Naive thymus-derived CD4-positive, alpha-beta T cell (primary cell): Measurements from ENCODE around the gene SAMM50. TPM values are rescaled to one million over a fixed set of nuclear protein-coding genes. Genes with fewer than 3 reads are reported as not detected.

ENCODE experiments used
- ATAC-seq: fragments of 150-1000 bp; cut with Tn5 transposase; 2 replicates; pipeline ENCODE4 v1.10.0; 2021; ENCODE audit warnings: mild to moderate bottlenecking, moderate library complexity
- CTCF ChIA-PET: fragments of 350-600 bp; sonication (Branson Sonifier 250); formaldehyde crosslinking; loops from one replicate; lab custom pipeline; 2021; ENCODE audit warnings: antibody characterized with exemption; lab: Charles Lee
- POLR2A ChIA-PET: fragments of 350-600 bp; sonication (Branson Sonifier 250); formaldehyde crosslinking; loops from one replicate; lab custom pipeline; 2021; ENCODE audit warnings: antibody characterized with exemption, inconsistent platforms; lab: Charles Lee
- DNase-seq, 9 donors: peaks; one replicate each; pipeline versions ENCODE4 v3.0.0 to v3.0.0-alpha.2; 2020 to 2022; ENCODE audit warnings: mixed read lengths in 1 of 9
- H3K27ac ChIP-seq: one replicate; pipeline ENCODE4 v1.7.0; 2013; ENCODE audit warnings: mild to moderate bottlenecking, low read depth, low read length, moderate library complexity
- H3K27me3 ChIP-seq, 2 donors: one replicate each; pipeline ENCODE4 v1.7.0; 2013; ENCODE audit warnings: low read length in 2 of 2, mild to moderate bottlenecking in 2 of 2, moderate library complexity in 2 of 2; ENCODE audit not compliant: control insufficient read depth in 2 of 2, insufficient read depth in 2 of 2
- H3K36me3 ChIP-seq, 3 experiments: 1 replicate in 2 of 3; 2 replicates in 1 of 3; pipeline ENCODE4 v1.7.0; 2013; ENCODE audit warnings: low read length in 3 of 3, mild to moderate bottlenecking in 3 of 3, moderate library complexity in 1 of 3; ENCODE audit not compliant: insufficient read depth in 3 of 3, control insufficient read depth in 2 of 3
- H3K4me1 ChIP-seq, 2 donors: one replicate each; pipeline ENCODE4 v1.7.0; 2013; ENCODE audit warnings: low read length in 2 of 2, mild to moderate bottlenecking in 2 of 2, moderate library complexity in 1 of 2; ENCODE audit not compliant: control insufficient read depth in 2 of 2, insufficient read depth in 2 of 2
- H3K4me3 ChIP-seq: 2 replicates; pipeline ENCODE4 v1.7.0; 2013; ENCODE audit warnings: mild to moderate bottlenecking, low read length
- H3K9me3 ChIP-seq, 3 experiments: 1 replicate in 2 of 3; 2 replicates in 1 of 3; pipeline ENCODE4 v1.7.0; 2013; ENCODE audit warnings: low read length in 3 of 3; ENCODE audit not compliant: control insufficient read depth in 2 of 3
- H3K27ac Mint-ChIP-seq, 9 donors: one replicate each; pipeline ENCODE4 v1.8.0; 2020 to 2022; ENCODE audit warnings: mixed read lengths in 9 of 9, mild to moderate bottlenecking in 8 of 9, moderate library complexity in 5 of 9, inconsistent platforms in 2 of 9
- H3K27me3 Mint-ChIP-seq, 5 donors: one replicate each; pipeline ENCODE4 v1.8.0; 2021 to 2022; ENCODE audit warnings: mixed read lengths in 5 of 5, mild to moderate bottlenecking in 1 of 5
- H3K36me3 Mint-ChIP-seq, 5 donors: one replicate each; pipeline ENCODE4 v1.8.0; 2020 to 2022; ENCODE audit warnings: mixed read lengths in 5 of 5, mild to moderate bottlenecking in 3 of 5, inconsistent platforms in 1 of 5
- H3K4me1 Mint-ChIP-seq, 7 donors: one replicate each; pipeline ENCODE4 v1.8.0; 2020 to 2022; ENCODE audit warnings: mixed read lengths in 7 of 7, mild to moderate bottlenecking in 3 of 7, inconsistent platforms in 1 of 7
- H3K4me3 Mint-ChIP-seq, 10 donors: one replicate each; pipeline ENCODE4 v1.8.0; 2020 to 2022; ENCODE audit warnings: mild to moderate bottlenecking in 10 of 10, mixed read lengths in 10 of 10, moderate library complexity in 6 of 10, inconsistent platforms in 2 of 10
- H3K9me3 Mint-ChIP-seq, 11 donors: one replicate each; pipeline ENCODE4 v1.8.0; 2020 to 2022; ENCODE audit warnings: mixed read lengths in 11 of 11, mild to moderate bottlenecking in 4 of 11, inconsistent platforms in 1 of 11, moderate library complexity in 1 of 11
- intact Hi-C, 2 donors: fragments of 100-400 bp; cut with micrococcal nuclease; formaldehyde crosslinking; loops; one replicate each; pipeline ENCODE4 v1.15.1; 2023
- polyA plus RNA-seq, 2 donors: library from polyadenylated mRNA; unstranded; fragments of 300-500 nt; fragmentation: Illumina TruSeq; gene quantifications; one replicate each; pipeline ENCODE4 v1.2.3, GENCODE V29; 2021
- total RNA-seq, 6 experiments: library from RNA in 5 of 6; stranded (reverse) in 5 of 6; gene quantifications; 1 replicate in 5 of 6; 2 replicates in 1 of 6; pipeline ENCODE4 v1.2.3 and lab custom pipeline; 2021 to 2026

SAMM50 gene
- total and polyA plus RNA-seq, 7 experiments from 2014 or later: 25.9 to 62.3 (median 36.2) TPM

DNA sequence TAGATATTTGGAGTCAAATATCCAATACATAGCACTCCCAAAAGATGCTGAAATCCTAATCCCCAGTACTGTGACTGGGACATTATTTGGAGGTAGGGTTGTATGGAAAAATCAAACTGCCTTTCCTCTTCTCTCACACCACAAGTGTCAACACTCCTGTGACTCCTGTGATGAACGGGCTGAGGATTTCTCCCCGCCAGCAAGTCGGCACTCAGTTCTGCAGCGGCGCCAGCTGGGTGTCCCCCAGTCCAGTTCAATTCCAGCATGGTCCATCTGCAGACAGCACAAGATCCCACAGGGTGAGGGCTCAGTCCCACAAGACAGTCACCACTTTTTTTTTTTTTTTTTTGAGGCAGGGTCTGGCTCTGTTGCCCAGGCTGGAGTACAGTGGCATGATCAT is 64.6 kb downstream of the SAMM50 start:
- no peak overlapping the region for H3K27ac ChIP-seq
- H3K4me1 Mint-ChIP-seq: peaks cover 0 to 12% (median 3%) of the 10 kb centered on the region in 7 donors
- H3K27me3 ChIP-seq: no peaks in the 10 kb centered on the region
- DNase-seq: no peak
- no peak overlapping the region for H3K4me3 Mint-ChIP-seq
- H3K4me3 ChIP-seq: no peak overlapping the region
- peaks cover 0 to 1% (median under 1%) of the 10 kb centered on the region in 5 donors for H3K27me3 Mint-ChIP-seq
- peaks cover 0 to 4% (median 0%) of the 10 kb centered on the region in 5 donors for H3K36me3 Mint-ChIP-seq
- intact Hi-C loops: no loop called here
- ChIA-PET CTCF (no interaction called here), POLR2A (no interaction called here)
- no peak overlapping the region for H3K27ac Mint-ChIP-seq
- H3K4me1 ChIP-seq: peaks cover 0 to 3% of the 10 kb centered on the region in 2 donors
- ATAC-seq: no peak
- no peaks in the 10 kb centered on the region for H3K9me3 ChIP-seq
- no peaks in the 10 kb centered on the region for H3K36me3 ChIP-seq
- H3K9me3 Mint-ChIP-seq: no peaks in the 10 kb centered on the region

DNA sequence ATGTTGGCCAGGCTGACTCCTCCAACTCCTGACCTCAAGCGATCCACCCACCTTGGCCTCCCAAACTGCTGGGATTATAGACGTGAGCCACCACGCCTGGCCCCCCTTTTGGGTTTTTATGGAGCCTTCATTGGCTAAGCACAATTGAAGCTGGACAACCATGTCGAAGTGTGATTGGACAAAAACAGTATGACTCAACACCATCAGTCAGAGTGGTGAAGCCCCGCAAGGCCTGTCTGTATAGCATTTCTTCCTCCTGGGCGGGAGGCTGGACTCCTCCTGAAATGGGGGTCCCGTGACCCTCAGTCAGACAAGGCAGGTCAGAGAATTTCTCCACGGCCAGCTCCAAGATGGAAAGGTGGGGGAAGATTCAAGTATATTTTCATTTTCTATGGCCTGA is 65.7 kb downstream of the SAMM50 start:
- peak overlapping the region in 1 of 9 donors; percentile 42 for H3K27ac Mint-ChIP-seq
- ChIA-PET CTCF (no interaction called here), POLR2A (no interaction called here)
- peaks cover 0 to 4% (median 0%) of the 10 kb centered on the region in 5 donors for H3K36me3 Mint-ChIP-seq
- no peaks in the 10 kb centered on the region for H3K9me3 Mint-ChIP-seq
- H3K9me3 ChIP-seq: no peaks in the 10 kb centered on the region
- no peak overlapping the region for H3K27ac ChIP-seq
- intact Hi-C loops: no loop called here
- no peak overlapping the region for H3K4me3 ChIP-seq
- H3K27me3 ChIP-seq: no peaks in the 10 kb centered on the region
- DNase-seq: no peak
- no peak overlapping the region for H3K4me3 Mint-ChIP-seq
- peaks cover 0 to 12% of the 10 kb centered on the region in 2 donors for H3K4me1 ChIP-seq
- H3K4me1 Mint-ChIP-seq: peaks cover 6 to 23% (median 12%) of the 10 kb centered on the region in 7 donors
- H3K27me3 Mint-ChIP-seq: peaks cover 0 to 13% (median 11%) of the 10 kb centered on the region in 5 donors
- ATAC-seq: no peak
- H3K36me3 ChIP-seq: no peaks in the 10 kb centered on the region

DNA sequence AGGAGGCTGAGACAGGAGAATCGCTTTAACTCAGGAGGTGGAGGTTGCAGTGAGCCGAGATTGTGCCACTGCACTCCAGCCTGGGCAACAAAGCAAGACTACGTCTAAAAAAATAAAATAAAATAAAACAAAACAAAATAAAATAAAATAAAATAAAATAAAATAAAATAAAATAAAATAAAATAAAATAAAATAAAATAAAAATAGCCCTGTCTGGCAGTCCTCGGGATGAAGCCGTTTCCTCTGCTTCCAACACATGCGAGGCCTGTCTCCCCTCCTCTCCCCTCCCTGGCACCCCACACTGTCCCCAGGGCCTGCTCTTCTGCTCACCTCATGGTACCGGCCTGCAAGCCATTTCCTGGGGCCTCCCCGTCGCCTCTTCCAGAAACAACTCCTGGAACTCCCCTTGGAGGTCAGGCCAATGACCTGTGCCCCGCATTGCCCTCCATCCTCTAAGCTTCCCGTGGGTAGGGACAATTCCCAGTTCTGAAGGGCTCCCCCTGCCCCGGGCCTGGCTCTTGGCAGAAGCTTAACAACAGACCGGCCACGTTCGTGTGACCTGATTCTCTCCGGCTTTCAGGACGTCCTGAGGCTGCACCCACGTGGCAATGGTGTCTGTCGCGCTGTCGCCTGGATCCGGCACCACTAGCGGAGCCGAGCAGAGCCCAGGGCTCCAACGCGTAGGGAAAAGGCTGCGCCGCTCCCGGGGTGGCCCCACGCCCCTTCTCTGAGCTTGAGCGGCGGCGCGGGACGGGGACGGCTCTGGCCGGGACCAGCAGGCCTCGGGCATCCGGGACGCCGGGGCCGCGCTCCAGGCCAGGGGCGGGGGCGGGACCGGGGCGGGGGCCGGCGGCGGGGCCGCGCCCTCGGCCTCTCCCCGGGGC is 68.4 kb downstream of the SAMM50 start:
- Mint-ChIP-seq H3K9me3 (no peaks in the 10 kb centered on the region), H3K27me3 (peaks cover 0 to 30% (median 27%) of the 10 kb centered on the region in 5 donors), H3K4me3 (peak overlapping the region in 7 of 10 donors; percentile 32 to 89 (median 65)), H3K36me3 (peaks cover 0 to 8% (median 0%) of the 10 kb centered on the region in 5 donors), H3K27ac (peak overlapping the region in 1 of 9 donors; percentile 91), H3K4me1 (peaks cover 19 to 47% (median 26%) of the 10 kb centered on the region in 7 donors)
- DNase-seq: peak in 2 of 9 donors; percentile 22 to 75
- peak; percentile 28 for ATAC-seq
- ChIA-PET CTCF (no interaction called here), POLR2A (no interaction called here)
- Histone ChIP-seq H3K9me3 (no peaks in the 10 kb centered on the region), H3K4me1 (peaks cover 5 to 24% of the 10 kb centered on the region in 2 donors), H3K4me3 (peak overlapping the region; percentile 37), H3K27ac (no peak overlapping the region), H3K27me3 (no peaks in the 10 kb centered on the region), H3K36me3 (no peaks in the 10 kb centered on the region)
- intact Hi-C loops: loop anchor here in 1 of 2 donors (1.0 kb wide), 1 partner anchor 68 kb away; the partner anchor contains the start of gene SAMM50

DNA sequence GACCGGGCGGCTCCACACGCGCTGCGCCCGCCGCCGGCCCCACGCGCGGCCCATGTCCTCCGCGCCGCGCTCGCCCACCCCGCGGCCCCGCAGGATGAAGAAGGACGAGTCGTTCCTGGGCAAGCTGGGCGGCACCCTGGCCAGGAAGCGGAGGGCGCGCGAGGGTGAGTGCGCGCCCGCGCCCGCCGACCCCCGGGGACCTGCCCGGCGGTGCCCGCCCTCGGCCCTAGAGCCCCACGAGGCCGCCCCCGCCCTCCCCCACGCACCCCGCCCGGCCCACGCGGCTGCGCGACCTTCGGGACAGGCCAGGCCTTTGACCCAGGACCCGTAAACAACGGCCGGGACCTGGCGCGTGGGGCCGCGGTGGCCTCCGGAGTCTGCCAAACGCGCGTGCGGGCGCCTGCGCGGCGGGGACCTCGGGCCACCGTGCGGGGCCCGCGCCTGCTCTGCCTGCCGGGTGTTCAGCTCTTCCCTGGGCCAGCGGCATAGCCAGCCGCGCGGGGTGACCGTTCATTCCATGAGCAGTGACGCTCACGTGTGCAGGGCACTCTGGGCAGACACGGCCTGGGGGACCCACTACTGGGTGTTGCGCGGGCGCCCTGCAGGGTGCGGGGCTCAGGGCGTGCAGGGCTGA is 69.2 kb downstream of the SAMM50 start, which contains the start of gene PARVB:
PARVB (plus strand) TSS at position 15 of the 634 bp plus-strand sequence; CDS start at position 53, 38 bp downstream.
- Histone ChIP-seq H3K27ac (peak within 1 kb of the TSS; percentile 2), H3K27me3 (no peaks in the 10 kb centered on the region), H3K36me3 (no peaks in the 10 kb centered on the region), H3K9me3 (no peaks in the 10 kb centered on the region), H3K4me1 (peaks cover 5 to 24% of the 10 kb centered on the region in 2 donors), H3K4me3 (peak within 1 kb of the TSS; percentile 37)
- POLR2A ChIA-PET: no interaction called here
- Mint-ChIP-seq H3K36me3 (peaks cover 0 to 8% (median 0%) of the 10 kb centered on the region in 5 donors), H3K27me3 (peaks cover 0 to 32% (median 27%) of the 10 kb centered on the region in 5 donors), H3K9me3 (no peaks in the 10 kb centered on the region), H3K4me1 (peaks cover 19 to 51% (median 26%) of the 10 kb centered on the region in 7 donors), H3K27ac (peak within 1 kb of the TSS in 1 of 9 donors; percentile 97), H3K4me3 (peak within 1 kb of the TSS; percentile 32 to 89 (median 71))
- ATAC-seq (no peak), DNase-seq (peak in 2 of 9 donors; percentile 19 to 52)
- CTCF ChIA-PET: no interaction called here
- intact Hi-C loops: loop anchor here in 1 of 2 donors (1.0 kb wide), 1 partner anchor 69 kb away; the partner anchor contains the start of gene SAMM50

DNA sequence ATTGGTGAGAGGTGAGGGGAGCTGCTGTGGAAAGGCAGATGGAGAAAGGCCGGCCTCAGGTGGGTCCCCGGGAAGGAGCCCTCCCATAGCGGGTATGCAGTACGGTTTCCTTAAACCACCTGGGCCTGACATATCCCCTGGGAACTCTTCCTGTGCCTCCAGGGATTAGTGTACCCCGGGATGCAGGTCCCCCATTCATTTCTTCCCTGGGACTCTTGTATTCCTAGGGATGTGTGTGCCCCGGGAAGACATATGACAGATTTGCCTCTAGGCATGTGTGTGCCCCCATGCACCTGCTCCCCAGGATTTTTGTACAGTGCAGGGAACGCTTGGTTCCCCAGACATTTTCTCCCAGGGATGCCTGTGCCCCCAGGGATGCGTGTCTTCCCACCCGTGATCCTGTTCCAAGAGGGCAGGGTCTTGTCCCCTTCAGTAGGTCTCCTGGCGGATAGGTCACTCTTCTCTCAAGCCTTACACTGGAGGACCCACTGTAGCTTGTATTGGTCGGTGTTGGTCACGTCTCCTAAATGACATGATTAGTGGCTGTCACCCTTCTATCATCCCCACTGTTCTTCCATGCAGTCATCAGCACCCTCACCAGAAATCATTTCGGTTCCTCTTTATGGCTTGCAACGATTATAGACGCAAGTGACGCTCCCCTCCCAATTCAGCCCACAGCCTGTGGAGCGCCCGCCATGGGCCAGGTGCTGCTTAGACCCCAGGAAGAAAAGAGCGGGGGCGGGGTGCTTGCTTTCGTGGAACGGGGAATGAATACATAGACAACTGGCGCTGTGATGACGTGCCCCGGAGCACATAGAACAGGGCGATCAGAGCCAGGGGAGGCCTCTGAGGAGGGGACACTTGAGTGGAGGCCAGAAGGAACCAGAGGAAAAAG is 70.2 kb downstream of the SAMM50 start:
- H3K36me3 Mint-ChIP-seq: peaks cover 0 to 8% (median 0%) of the 10 kb centered on the region in 5 donors
- intact Hi-C loops: loop anchor here in 1 of 2 donors (2.0 to 5.0 kb wide), 2 partner anchors 29 to 157 kb away; partner anchors contain the start of gene PARVG
- H3K4me3 Mint-ChIP-seq: peak overlapping the region; percentile 23 to 87 (median 70)
- no peaks in the 10 kb centered on the region for H3K9me3 ChIP-seq
- ATAC-seq: peak; percentile 50
- peaks cover 0 to 32% (median 27%) of the 10 kb centered on the region in 5 donors for H3K27me3 Mint-ChIP-seq
- CTCF ChIA-PET: no interaction called here
- POLR2A ChIA-PET: no interaction called here
- H3K36me3 ChIP-seq: no peaks in the 10 kb centered on the region
- no peaks in the 10 kb centered on the region for H3K9me3 Mint-ChIP-seq
- H3K4me1 ChIP-seq: peaks cover 5 to 24% of the 10 kb centered on the region in 2 donors
- H3K4me3 ChIP-seq: no peak overlapping the region
- DNase-seq: no peak
- peaks cover 19 to 53% (median 28%) of the 10 kb centered on the region in 7 donors for H3K4me1 Mint-ChIP-seq
- H3K27me3 ChIP-seq: no peaks in the 10 kb centered on the region
- H3K27ac Mint-ChIP-seq: peak overlapping the region in 3 of 9 donors; percentile 8 to 97 (median 96)
- no peak overlapping the region for H3K27ac ChIP-seq
